H9 (cell line): ENCODE data around the gene TGFB1I1. TPM values are rescaled to one million over a fixed set of nuclear protein-coding genes. Genes with fewer than 3 reads are reported as not detected.

Experiments used
- DNase-seq: peaks from one replicate; pipeline ENCODE4 v3.0.0-alpha.2; 2017
- H2AFZ ChIP-seq: one replicate; pipeline ENCODE4 v1.6.1; 2013; ENCODE audit warnings: mild to moderate bottlenecking, low read length, control low read depth, moderate library complexity
- H2AK5ac ChIP-seq: 2 replicates; pipeline ENCODE4 v1.6.1; 2013; ENCODE audit warnings: low read length, control low read depth, mixed read lengths; ENCODE audit not compliant: insufficient read length
- H2BK120ac ChIP-seq: one replicate; pipeline ENCODE4 v1.6.1; 2013; ENCODE audit warnings: low read depth, mild to moderate bottlenecking, low read length, control low read depth, inconsistent platforms; ENCODE audit not compliant: poor library complexity, severe bottlenecking
- H2BK12ac ChIP-seq: 2 replicates; pipeline ENCODE4 v1.6.1; 2013; ENCODE audit warnings: low read length, control low read depth, mixed read lengths, low read depth; ENCODE audit not compliant: insufficient read length
- H2BK15ac ChIP-seq: 2 replicates; pipeline ENCODE4 v1.6.1; 2013; ENCODE audit warnings: low read depth, low read length, control low read depth
- H2BK20ac ChIP-seq: one replicate; pipeline ENCODE4 v1.6.1; 2013; ENCODE audit warnings: low read depth, mild to moderate bottlenecking, low read length, control low read depth, inconsistent platforms; ENCODE audit not compliant: poor library complexity, severe bottlenecking
- H2BK5ac ChIP-seq: 2 replicates; pipeline ENCODE4 v1.6.1; 2013; ENCODE audit warnings: low read length, control low read depth, mixed read lengths; ENCODE audit not compliant: insufficient read length
- H3K14ac ChIP-seq: 2 replicates; pipeline ENCODE4 v1.6.1; 2013; ENCODE audit warnings: low read length, control low read depth; ENCODE audit not compliant: insufficient read depth
- H3K18ac ChIP-seq: 2 replicates; pipeline ENCODE4 v1.6.1; 2013; ENCODE audit warnings: low read depth, mild to moderate bottlenecking, mixed read lengths, low read length, control low read depth; ENCODE audit not compliant: insufficient read length
- H3K23ac ChIP-seq: 2 replicates; pipeline ENCODE4 v1.6.1; 2013; ENCODE audit warnings: low read length, control low read depth, mixed read lengths, low read depth; ENCODE audit not compliant: insufficient read length
- H3K23me2 ChIP-seq: 2 replicates; pipeline ENCODE4 v1.6.1; 2013; ENCODE audit warnings: low read depth, mild to moderate bottlenecking, mixed read lengths, low read length, control low read depth; ENCODE audit not compliant: insufficient read length, poor library complexity, severe bottlenecking
- H3K27ac ChIP-seq: 2 replicates; pipeline ENCODE4 v1.5.1; 2013; ENCODE audit warnings: low read length, control low read depth, mixed read lengths, low read depth; ENCODE audit not compliant: insufficient read length
- H3K27me3 ChIP-seq: 2 replicates; pipeline ENCODE4 v1.6.1; 2013; ENCODE audit warnings: low read length, control low read depth, inconsistent platforms; ENCODE audit not compliant: insufficient read depth
- H3K4ac ChIP-seq: 2 replicates; pipeline ENCODE4 v1.6.1; 2013; ENCODE audit warnings: low read depth, mild to moderate bottlenecking, control low read depth, inconsistent platforms, low read length, moderate library complexity
- H3K4me1 ChIP-seq: 2 replicates; pipeline ENCODE4 v1.6.1; 2013; ENCODE audit warnings: low read length, control low read depth, inconsistent platforms; ENCODE audit not compliant: insufficient read depth
- H3K4me2 ChIP-seq: 2 replicates; pipeline ENCODE4 v1.6.1; 2013; ENCODE audit warnings: low read length, control low read depth, mixed read lengths; ENCODE audit not compliant: insufficient read length, insufficient read depth
- H3K56ac ChIP-seq: 2 replicates; pipeline ENCODE4 v1.6.1; 2013; ENCODE audit warnings: low read depth, mild to moderate bottlenecking, mixed read lengths, low read length, control low read depth; ENCODE audit not compliant: insufficient read length
- H3K79me1 ChIP-seq: 2 replicates; pipeline ENCODE4 v1.6.1; 2013; ENCODE audit warnings: low read depth, mild to moderate bottlenecking, moderate library complexity, low read length, control low read depth, inconsistent platforms; ENCODE audit not compliant: insufficient read depth, poor library complexity, severe bottlenecking
- H3K79me2 ChIP-seq: 2 replicates; pipeline ENCODE4 v1.6.1; 2013; ENCODE audit warnings: low read length, control low read depth, inconsistent platforms; ENCODE audit not compliant: insufficient read depth
- H3K9ac ChIP-seq: 2 replicates; pipeline ENCODE4 v1.6.1; 2013; ENCODE audit warnings: low read length, control low read depth, mixed read lengths; ENCODE audit not compliant: insufficient read length; ENCODE audit errors: extremely low read depth
- H3K9me3 ChIP-seq: one replicate; pipeline ENCODE4 v1.6.1; 2013; ENCODE audit warnings: low read depth, low read length, inconsistent platforms; ENCODE audit not compliant: control insufficient read depth
- H3T11ph ChIP-seq: one replicate; pipeline ENCODE4 v1.6.1; 2013; ENCODE audit warnings: mild to moderate bottlenecking, low read length, control low read depth, inconsistent platforms
- H4K20me1 ChIP-seq: one replicate; pipeline ENCODE4 v1.6.1; 2013; ENCODE audit not compliant: control insufficient read depth, insufficient read length, insufficient read depth
- H4K5ac ChIP-seq: 2 replicates; pipeline ENCODE4 v1.6.1; 2013; ENCODE audit warnings: low read depth, mild to moderate bottlenecking, mixed read lengths, low read length, control low read depth; ENCODE audit not compliant: insufficient read length
- H4K8ac ChIP-seq: replicated peaks from 2 replicates; pipeline ENCODE4 v1.6.1; 2013; ENCODE audit warnings: low read length, control low read depth, mixed read lengths, low read depth; ENCODE audit not compliant: insufficient read length
- H4K91ac ChIP-seq: 2 replicates; pipeline ENCODE4 v1.6.1; 2013; ENCODE audit warnings: low read depth, mild to moderate bottlenecking, moderate library complexity, mixed read lengths, low read length, control low read depth; ENCODE audit not compliant: insufficient read length
- H3K27ac Mint-ChIP-seq, 3 experiments: 2 replicates in 2 of 3; 3 replicates in 1 of 3; pipeline ENCODE4 v1.8.0; 2020 to 2021; ENCODE audit warnings: mixed read lengths in 3 of 3, mild to moderate bottlenecking in 1 of 3, moderate library complexity in 1 of 3
- H3K27me3 Mint-ChIP-seq: 2 replicates; pipeline ENCODE4 v1.8.0; 2021; ENCODE audit warnings: low read depth, mild to moderate bottlenecking, moderate library complexity, mixed read lengths
- H3K36me3 Mint-ChIP-seq, 3 experiments: 2 replicates in 2 of 3; 3 replicates in 1 of 3; pipeline ENCODE4 v1.8.0; 2020 to 2021; ENCODE audit warnings: low read depth in 3 of 3, mixed read lengths in 3 of 3; ENCODE audit not compliant: insufficient read depth in 1 of 3
- H3K4me1 Mint-ChIP-seq, 2 experiments: 2 replicates each; pipeline ENCODE4 v1.8.0; 2020; ENCODE audit warnings: mixed read lengths in 2 of 2
- H3K4me3 Mint-ChIP-seq, 2 experiments: 2 replicates in 1 of 2; 3 replicates in 1 of 2; pipeline ENCODE4 v1.8.0; 2020 to 2021; ENCODE audit warnings: mild to moderate bottlenecking in 2 of 2, mixed read lengths in 2 of 2, moderate library complexity in 1 of 2
- H3K9me3 Mint-ChIP-seq, 2 experiments: 2 replicates in 1 of 2; 3 replicates in 1 of 2; pipeline ENCODE4 v1.8.0; 2020; ENCODE audit warnings: mild to moderate bottlenecking in 2 of 2, mixed read lengths in 2 of 2, moderate library complexity in 1 of 2
- CTCF ChIP-seq: fragments of 200-600 bp; sonication (generic); conservative IDR thresholded peaks from 3 replicates; pipeline ENCODE4 v1.8.0; 2021; ENCODE audit warnings: antibody characterized with exemption, mild to moderate bottlenecking
- WGBS: extraction: QIAGEN DNeasy Blood & Tissue Kit; methylation state at CpG from one replicate; pipeline ENCODE4 v1.1.7; 2013; ENCODE audit warnings: missing lambda C conversion rate, low lambda C conversion rate, mixed read lengths; ENCODE audit not compliant: insufficient read length; ENCODE audit errors: extremely low coverage; 5-methylcytosine and 5-hydroxymethylcytosine counted together
- total RNA-seq: library from RNA; stranded (reverse); gene quantifications from 2 replicates; pipeline ENCODE4 v1.2.1, GENCODE V29; 2021

The TGFB1I1 gene
- total RNA-seq, 1 experiment from 2014 or later = 15.4 TPM

- H2BK20ac ChIP-seq = no peak overlapping the region
- WGBS = no CpG with 5 or more reads among the region's 42 CpGs
- no peak overlapping the region for H2BK120ac ChIP-seq
- H3K27me3 ChIP-seq = no peaks in the 10 kb centered on the region
- no peak overlapping the region for H3K23ac ChIP-seq
- no peak overlapping the region for H2BK5ac ChIP-seq
- DNase-seq = peak; percentile 60
- H3K18ac ChIP-seq = no peak overlapping the region
- no peak overlapping the region for H3T11ph ChIP-seq
- peaks cover 8% of the 10 kb centered on the region for H3K23me2 ChIP-seq
- peaks cover 4% of the 10 kb centered on the region for H3K79me1 ChIP-seq
- no peaks in the 10 kb centered on the region for H4K20me1 ChIP-seq
- H4K5ac ChIP-seq = no peak overlapping the region
- H4K8ac ChIP-seq = no peak overlapping the region
- no peak overlapping the region for H3K14ac ChIP-seq
- peaks cover 2 to 13% (median 7%) of the 10 kb centered on the region in 3 experiments; a peak in 6 of 7 replicates for H3K36me3 Mint-ChIP-seq
- H3K27me3 Mint-ChIP-seq = no peaks in the 10 kb centered on the region
- peaks cover 4% of the 10 kb centered on the region; the same call in 1 of the 2 replicates for H3K4me1 ChIP-seq
- H3K9ac ChIP-seq = peak overlapping the region; percentile 59
- H3K9me3 ChIP-seq = no peaks in the 10 kb centered on the region
- H3K27ac Mint-ChIP-seq = peak overlapping the region; percentile 74 to 97 (median 91); a peak in 4 of 7 replicates
- H3K4me1 Mint-ChIP-seq = peaks cover 28 to 36% of the 10 kb centered on the region in 2 experiments
- no peak overlapping the region for H3K27ac ChIP-seq
- no peak overlapping the region for H2BK15ac ChIP-seq
- H3K4ac ChIP-seq = no peak overlapping the region
- peak overlapping the region; percentile 75 for H3K4me2 ChIP-seq
- no peaks in the 10 kb centered on the region; the same call in 1 of the 2 replicates for H3K79me2 ChIP-seq
- H3K9me3 Mint-ChIP-seq = peaks cover 0 to 2% of the 10 kb centered on the region in 2 experiments; a peak in 1 of 5 replicates
- no peak overlapping the region for H2AK5ac ChIP-seq
- H3K4me3 Mint-ChIP-seq = peak overlapping the region; percentile 82 to 92
- no peak overlapping the region for H2BK12ac ChIP-seq
- H3K56ac ChIP-seq = no peak overlapping the region
- peak; percentile 51; the same call in 2 of the 3 replicates for TF ChIP-seq CTCF
- H4K91ac ChIP-seq = no peak overlapping the region
- no peak overlapping the region for H2AFZ ChIP-seq
Measured at GRCh38 chr16:31458073-31458843, 13.7 kb upstream of the TGFB1I1 start.
